DOHH2 (cell line): ENCODE results near the gene TYROBP.

Experiments used
- H3F3A ChIP-seq: fragments of 200-600 bp; sonication (generic), shearing (Covaris generic); 2 replicates; pipeline ENCODE4 v1.6.0; 2016; ENCODE audit warnings: antibody characterized with exemption, mild to moderate bottlenecking; ENCODE audit not compliant: control insufficient read depth, insufficient read depth
- H3K27ac ChIP-seq: fragments of 200-600 bp; sonication (generic); 2 replicates; pipeline ENCODE4 v1.5.1; 2014; ENCODE audit warnings: low read depth, mild to moderate bottlenecking, low read length, moderate library complexity
- H3K27me3 ChIP-seq: fragments of 200-600 bp; sonication (generic); 2 replicates; pipeline ENCODE4 v1.6.1; 2014; ENCODE audit warnings: mild to moderate bottlenecking, low read length, mixed read lengths; ENCODE audit not compliant: control insufficient read depth
- H3K36me3 ChIP-seq: fragments of 200-600 bp; sonication (generic); 2 replicates; pipeline ENCODE4 v1.6.1; 2014; ENCODE audit warnings: mild to moderate bottlenecking, low read length, moderate library complexity, mixed read lengths; ENCODE audit not compliant: control insufficient read depth
- H3K4me1 ChIP-seq: fragments of 200-600 bp; sonication (generic); 2 replicates; pipeline ENCODE4 v1.6.1; 2014; ENCODE audit warnings: mild to moderate bottlenecking, low read length, mixed read lengths; ENCODE audit not compliant: control insufficient read depth
- H3K4me2 ChIP-seq: fragments of 200-600 bp; sonication (generic); 2 replicates; pipeline ENCODE4 v1.6.0; 2014; ENCODE audit warnings: mild to moderate bottlenecking, low read length, moderate library complexity
- H3K4me3 ChIP-seq: fragments of 200-600 bp; sonication (generic); 2 replicates; pipeline ENCODE4 v1.5.1; 2014; ENCODE audit warnings: mild to moderate bottlenecking, low read length, mixed read lengths
- H3K79me2 ChIP-seq: fragments of 200-600 bp; sonication (generic); 2 replicates; pipeline ENCODE4 v1.6.1; 2014; ENCODE audit warnings: mild to moderate bottlenecking, low read length, mixed read lengths; ENCODE audit not compliant: control insufficient read depth
- H3K9me2 ChIP-seq: fragments of 200-600 bp; sonication (generic); replicated peaks from 2 replicates; pipeline ENCODE4 v1.6.1; 2014; ENCODE audit warnings: mild to moderate bottlenecking, low read length, mixed read lengths; ENCODE audit not compliant: control insufficient read depth
- H3K9me3 ChIP-seq: fragments of 200-600 bp; sonication (generic); 2 replicates; pipeline ENCODE4 v1.6.1; 2014; ENCODE audit warnings: antibody characterized with exemption, low read length, mixed read lengths; ENCODE audit not compliant: control insufficient read depth, insufficient read depth
- H4K20me1 ChIP-seq: fragments of 200-600 bp; sonication (generic); 2 replicates; pipeline ENCODE4 v1.6.0; 2014; ENCODE audit warnings: low read depth, mild to moderate bottlenecking, antibody characterized with exemption, low read length, moderate library complexity; ENCODE audit not compliant: control insufficient read depth, insufficient read depth
- EZH2phosphoT487 ChIP-seq: fragments of 200-600 bp; sonication (generic); IDR thresholded peaks from 2 replicates; pipeline ENCODE4 v1.6.1; 2017; ENCODE audit warnings: borderline replicate concordance, mild to moderate bottlenecking, antibody characterized with exemption, low read length, moderate library complexity, mixed read lengths
- TF ChIP-seq, protein P1 (sequence below): fragments of 200-600 bp; sonication (generic); IDR thresholded peaks from one replicate; pipeline ENCODE4 v1.5.1; 2014; ENCODE audit warnings: antibody characterized with exemption, mild to moderate bottlenecking, low read depth, low read length; ENCODE audit not compliant: poor library complexity, severe bottlenecking

TYROBP gene

DNA sequence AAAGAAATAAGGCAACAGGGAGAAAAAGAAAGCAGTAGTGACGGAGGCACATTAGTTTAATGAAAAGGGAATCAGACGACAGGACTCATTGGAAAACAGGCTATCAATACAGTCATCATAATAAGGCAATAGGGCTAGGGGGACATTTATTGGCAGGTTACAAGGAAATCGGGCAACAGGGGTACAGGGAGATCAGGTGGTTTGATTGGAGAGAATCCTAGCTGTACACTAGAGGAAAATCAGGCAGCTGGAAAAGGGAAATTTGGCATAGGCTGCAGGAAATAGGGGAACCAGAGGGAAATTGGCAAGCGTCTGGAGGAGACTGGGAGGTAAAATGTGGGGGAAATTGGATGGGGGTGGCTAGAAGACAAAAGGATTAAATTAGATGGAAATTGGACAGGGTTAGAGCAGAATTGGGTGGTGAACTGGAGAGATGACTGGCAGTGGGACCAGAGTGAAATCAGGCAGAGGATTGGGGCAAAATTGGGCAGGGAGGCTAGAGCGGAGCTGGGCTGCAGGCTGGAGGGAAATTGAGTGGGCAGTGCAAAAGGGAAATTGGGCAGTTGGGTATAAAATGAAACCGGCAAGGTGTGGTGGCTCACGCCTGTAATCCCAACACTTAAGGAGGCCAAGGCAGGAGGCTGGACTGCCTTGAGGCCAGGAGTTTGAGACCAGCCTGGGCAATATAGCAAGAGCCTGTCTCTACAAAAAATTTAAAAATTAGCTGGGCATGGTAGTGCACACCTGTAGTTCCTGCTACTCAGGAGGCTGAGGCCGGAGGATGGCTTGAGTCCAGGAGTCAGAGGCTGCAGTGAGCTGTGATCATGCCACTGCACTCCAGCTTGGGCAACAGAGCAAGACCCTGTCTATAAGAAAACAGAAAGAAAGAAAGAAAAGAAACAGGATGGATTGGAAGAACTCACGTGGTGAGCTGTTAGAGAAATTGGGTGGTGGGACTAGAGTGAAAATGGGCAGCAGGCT is 35.5 kb upstream of the TYROBP start:
- Histone ChIP-seq H3K9me2 (no peaks in the 10 kb centered on the region), H3K27me3 (no peaks in the 10 kb centered on the region), H3K9me3 (no peaks in the 10 kb centered on the region), H3K79me2 (no peaks in the 10 kb centered on the region), H3K27ac (no peak overlapping the region), H3K4me2 (no peak overlapping the region), H3K4me3 (no peak overlapping the region), H3F3A (no peaks in the 10 kb centered on the region), H3K4me1 (no peaks in the 10 kb centered on the region; the same call in 1 of the 2 replicates), H3K36me3 (no peaks in the 10 kb centered on the region), H4K20me1 (no peaks in the 10 kb centered on the region)
- TF ChIP-seq EZH2phosphoT487 = no peak
- TF ChIP-seq, protein P1, sequence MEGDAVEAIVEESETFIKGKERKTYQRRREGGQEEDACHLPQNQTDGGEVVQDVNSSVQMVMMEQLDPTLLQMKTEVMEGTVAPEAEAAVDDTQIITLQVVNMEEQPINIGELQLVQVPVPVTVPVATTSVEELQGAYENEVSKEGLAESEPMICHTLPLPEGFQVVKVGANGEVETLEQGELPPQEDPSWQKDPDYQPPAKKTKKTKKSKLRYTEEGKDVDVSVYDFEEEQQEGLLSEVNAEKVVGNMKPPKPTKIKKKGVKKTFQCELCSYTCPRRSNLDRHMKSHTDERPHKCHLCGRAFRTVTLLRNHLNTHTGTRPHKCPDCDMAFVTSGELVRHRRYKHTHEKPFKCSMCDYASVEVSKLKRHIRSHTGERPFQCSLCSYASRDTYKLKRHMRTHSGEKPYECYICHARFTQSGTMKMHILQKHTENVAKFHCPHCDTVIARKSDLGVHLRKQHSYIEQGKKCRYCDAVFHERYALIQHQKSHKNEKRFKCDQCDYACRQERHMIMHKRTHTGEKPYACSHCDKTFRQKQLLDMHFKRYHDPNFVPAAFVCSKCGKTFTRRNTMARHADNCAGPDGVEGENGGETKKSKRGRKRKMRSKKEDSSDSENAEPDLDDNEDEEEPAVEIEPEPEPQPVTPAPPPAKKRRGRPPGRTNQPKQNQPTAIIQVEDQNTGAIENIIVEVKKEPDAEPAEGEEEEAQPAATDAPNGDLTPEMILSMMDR = no peak

GRCh38 chr19:35942235-35942634 is 34.1 kb upstream of the TYROBP start:
- no peak overlapping the region for H3K4me2 ChIP-seq
- no peak for TF ChIP-seq EZH2phosphoT487
- no peaks in the 10 kb centered on the region for H3K9me2 ChIP-seq
- H3K27ac ChIP-seq = no peak overlapping the region
- no peaks in the 10 kb centered on the region for H3F3A ChIP-seq
- H3K79me2 ChIP-seq = no peaks in the 10 kb centered on the region
- no peaks in the 10 kb centered on the region for H3K36me3 ChIP-seq
- H3K9me3 ChIP-seq = no peaks in the 10 kb centered on the region
- H3K27me3 ChIP-seq = no peaks in the 10 kb centered on the region; the same call in 1 of the 2 replicates
- no peak overlapping the region for H3K4me3 ChIP-seq
- peaks cover under 1% of the 10 kb centered on the region for H3K4me1 ChIP-seq
- no peaks in the 10 kb centered on the region for H4K20me1 ChIP-seq

DNA sequence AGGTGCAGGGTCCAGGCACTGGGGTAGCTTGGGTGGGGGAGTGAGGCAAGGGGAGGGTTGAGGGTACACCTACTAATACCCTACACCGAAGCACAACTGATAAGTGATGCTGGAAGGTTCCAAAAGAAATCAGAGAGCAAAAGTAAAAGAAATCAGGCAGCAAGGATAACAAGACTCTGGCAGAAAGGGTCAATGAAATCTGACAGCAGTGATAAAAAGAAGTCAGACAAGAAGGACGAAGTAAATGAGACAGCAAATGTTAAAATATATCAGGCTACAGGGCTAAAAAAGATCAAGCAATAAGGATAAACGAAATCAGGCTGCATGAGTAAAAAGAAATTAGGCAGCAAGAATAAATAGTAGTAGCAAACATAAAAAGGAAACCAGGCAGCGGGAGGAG is 32.7 kb upstream of the TYROBP start:
- Histone ChIP-seq H4K20me1 (no peaks in the 10 kb centered on the region), H3K79me2 (no peaks in the 10 kb centered on the region), H3K4me3 (no peak overlapping the region), H3K27me3 (peaks cover 8% of the 10 kb centered on the region), H3K4me2 (no peak overlapping the region), H3K4me1 (peaks cover 11% of the 10 kb centered on the region), H3K9me3 (no peaks in the 10 kb centered on the region), H3K36me3 (no peaks in the 10 kb centered on the region), H3F3A (no peaks in the 10 kb centered on the region), H3K9me2 (no peaks in the 10 kb centered on the region), H3K27ac (no peak overlapping the region)
- TF ChIP-seq, protein P1 = no peak
- no peak for TF ChIP-seq EZH2phosphoT487
